Activated CD4-positive, alpha-beta T cell treated with anti-CD3 and anti-CD28 coated beads for 36 hours (primary cell): ENCODE data around the gene LRRIQ4. TPM values are rescaled to one million over a fixed set of nuclear protein-coding genes. Genes with fewer than 3 reads are reported as not detected.

Experiments used
- ATAC-seq: fragments of 200-7000 bp; cut with Tn5 transposase; one replicate; pipeline ENCODE4 v1.10.0; 2021; ENCODE audit warnings: mild to moderate bottlenecking, moderate library complexity
- CTCF ChIA-PET: fragments of 350-600 bp; sonication (Branson Sonifier 250); formaldehyde crosslinking; loops from one replicate; lab custom pipeline; 2021; ENCODE audit warnings: antibody characterized with exemption; lab: Charles Lee
- POLR2A ChIA-PET: fragments of 350-600 bp; sonication (Branson Sonifier 250); formaldehyde crosslinking; loops from one replicate; lab custom pipeline; 2021; ENCODE audit warnings: antibody characterized with exemption, inconsistent platforms; lab: Charles Lee
- DNase-seq: peaks from one replicate; pipeline ENCODE4 v3.0.0-alpha.2; 2020
- H3K27ac Mint-ChIP-seq: one replicate; pipeline ENCODE4 v1.8.0; 2021; ENCODE audit warnings: mixed read lengths
- H3K27me3 Mint-ChIP-seq: one replicate; pipeline ENCODE4 v1.8.0; 2021; ENCODE audit warnings: mixed read lengths
- H3K36me3 Mint-ChIP-seq: one replicate; pipeline ENCODE4 v1.8.0; 2021; ENCODE audit warnings: low read depth, mixed read lengths
- H3K4me1 Mint-ChIP-seq: one replicate; pipeline ENCODE4 v1.8.0; 2021; ENCODE audit warnings: mixed read lengths
- H3K4me3 Mint-ChIP-seq: one replicate; pipeline ENCODE4 v1.8.0; 2021; ENCODE audit warnings: mild to moderate bottlenecking, moderate library complexity, mixed read lengths
- H3K9me3 Mint-ChIP-seq: one replicate; pipeline ENCODE4 v1.8.0; 2021; ENCODE audit warnings: low read depth, mixed read lengths
- intact Hi-C, 2 experiments: fragments of 100-400 bp; cut with DNase I in 1 of 2; cut with micrococcal nuclease in 1 of 2; formaldehyde crosslinking; loops; one replicate each; pipeline versions ENCODE4 v1.14.2 to v1.15.1; 2022 to 2024; cut with DNase I, micrococcal nuclease
- total RNA-seq, 2 experiments: library from RNA; stranded (reverse); gene quantifications; one replicate each; pipeline ENCODE4 v1.2.3, GENCODE V29; 2021

Gene LRRIQ4
- total RNA-seq, 2 experiments from 2014 or later = 0.09 to 0.12 TPM

- CTCF ChIA-PET = interaction anchor here (0.6 to 1.6 kb wide), 6 partner anchors 19 to 554 kb away, joined by 3 to 7 read pairs (median 3); no protein-coding TSS in a partner anchor
- peak; percentile 35 for DNase-seq
Measured at GRCh38 chr3:169811631-169812331, 889 bp upstream of the LRRIQ4 start.

GRCh38 chr3:169813278-169813677 lies 608 bp downstream of the LRRIQ4 start:
- Mint-ChIP-seq H3K4me1 (peaks cover 27% of the 10 kb centered on the region), H3K36me3 (peaks cover 10% of the 10 kb centered on the region), H3K27ac (peak overlapping the region; percentile 82), H3K27me3 (peaks cover 4% of the 10 kb centered on the region), H3K4me3 (peak overlapping the region; percentile 77), H3K9me3 (peaks cover 13% of the 10 kb centered on the region)
- intact Hi-C loops = loop anchor here (1.0 to 5.0 kb wide), 9 partner anchors 41 to 368 kb away; partner anchors contain the start of genes SEC62 (in 2 of the 2), GPR160 (in 1 of the 2), PHC3 (in 1 of the 2) and TERC (in 1 of the 2)
- ATAC-seq (peak; percentile 2), DNase-seq (no peak)
- ChIA-PET CTCF (interaction anchor here (1.1 kb wide), 2 partner anchors 49 to 155 kb away, joined by 3 read pairs; no protein-coding TSS in a partner anchor), POLR2A (interaction anchor here (1.4 kb wide), 1 partner anchor 154 kb away, joined by 3 read pairs; no protein-coding TSS in a partner anchor)

More at GRCh38 chr3:169811631-169812331, 889 bp upstream of the LRRIQ4 start:
- Mint-ChIP-seq H3K36me3 (peaks cover 10% of the 10 kb centered on the region), H3K4me3 (peak overlapping the region; percentile 77), H3K27ac (no peak overlapping the region), H3K27me3 (peaks cover 2% of the 10 kb centered on the region), H3K4me1 (peaks cover 27% of the 10 kb centered on the region), H3K9me3 (peaks cover 13% of the 10 kb centered on the region)
- POLR2A ChIA-PET = no interaction called here
- intact Hi-C loops = loop anchor here (1.0 to 5.0 kb wide), 9 partner anchors 38 to 546 kb away; partner anchors contain the start of genes SEC62 (in 2 of the 2), GPR160 (in 1 of the 2), MYNN (in 1 of the 2) and PHC3 (in 1 of the 2)
- ATAC-seq = peak; percentile 3

GRCh38 chr3:169813757-169814517 lies 1.3 kb downstream of the LRRIQ4 start:
- peak; percentile 89 for DNase-seq
- ChIA-PET CTCF (interaction anchor here (0.6 to 1.6 kb wide), 2 partner anchors 40 to 1811 kb away, joined by 3 to 8 read pairs; partner anchors contain the start of gene MYNN), POLR2A (interaction anchor here (1.4 kb wide), 1 partner anchor 153 kb away, joined by 3 read pairs; no protein-coding TSS in a partner anchor)
- peak overlapping the region; percentile 82 for H3K27ac Mint-ChIP-seq
- peaks cover 6% of the 10 kb centered on the region for H3K27me3 Mint-ChIP-seq
- H3K36me3 Mint-ChIP-seq = peaks cover 10% of the 10 kb centered on the region
- peaks cover 13% of the 10 kb centered on the region for H3K9me3 Mint-ChIP-seq
- peaks cover 27% of the 10 kb centered on the region for H3K4me1 Mint-ChIP-seq
- peak overlapping the region; percentile 77 for H3K4me3 Mint-ChIP-seq
- ATAC-seq = peak; percentile 84
- intact Hi-C loops = loop anchor here (1.0 to 5.0 kb wide), 9 partner anchors 42 to 367 kb away; partner anchors contain the start of genes SEC62 (in 2 of the 2), GPR160 (in 1 of the 2), PHC3 (in 1 of the 2) and TERC (in 1 of the 2)

- Mint-ChIP-seq H3K4me3 (no peak overlapping the region), H3K4me1 (peaks cover 27% of the 10 kb centered on the region), H3K9me3 (peaks cover 13% of the 10 kb centered on the region), H3K27me3 (peaks cover 6% of the 10 kb centered on the region), H3K27ac (no peak overlapping the region), H3K36me3 (peaks cover 10% of the 10 kb centered on the region)
- DNase-seq = no peak
- ATAC-seq = no peak
- POLR2A ChIA-PET = no interaction called here
- intact Hi-C loops = no loop called here
- CTCF ChIA-PET = interaction anchor here (0.7 kb wide), 1 partner anchor 47 kb away, joined by 3 read pairs; no protein-coding TSS in a partner anchor
Measured at GRCh38 chr3:169815590-169816150, 3.0 kb downstream of the LRRIQ4 start.

- peaks cover 11% of the 10 kb centered on the region for H3K4me1 Mint-ChIP-seq
- intact Hi-C loops = no loop called here
- DNase-seq (no peak), ATAC-seq (no peak)
- no peak overlapping the region for H3K4me3 Mint-ChIP-seq
- peaks cover 13% of the 10 kb centered on the region for H3K27me3 Mint-ChIP-seq
- H3K27ac Mint-ChIP-seq = no peak overlapping the region
- H3K9me3 Mint-ChIP-seq = peaks cover 13% of the 10 kb centered on the region
- ChIA-PET POLR2A (no interaction called here), CTCF (no interaction called here)
- H3K36me3 Mint-ChIP-seq = peaks cover 10% of the 10 kb centered on the region
Measured at GRCh38 chr3:169818316-169818715, 5.6 kb downstream of the LRRIQ4 start.

GRCh38 chr3:169822091-169822490 lies 9.4 kb downstream of the LRRIQ4 start:
- peaks cover 14% of the 10 kb centered on the region for H3K27me3 Mint-ChIP-seq
- H3K36me3 Mint-ChIP-seq = no peaks in the 10 kb centered on the region
- H3K4me3 Mint-ChIP-seq = no peak overlapping the region
- intact Hi-C loops = no loop called here
- ChIA-PET POLR2A (interaction anchor here (0.7 kb wide), 1 partner anchor 328 kb away, joined by 3 read pairs; no protein-coding TSS in a partner anchor), CTCF (interaction anchor here (0.9 to 1.6 kb wide), 2 partner anchors 9 to 41 kb away, joined by 3 read pairs; no protein-coding TSS in a partner anchor)
- no peak for ATAC-seq
- H3K4me1 Mint-ChIP-seq = no peaks in the 10 kb centered on the region
- no peak overlapping the region for H3K27ac Mint-ChIP-seq
- H3K9me3 Mint-ChIP-seq = no peaks in the 10 kb centered on the region
- DNase-seq = no peak

- CTCF ChIA-PET = interaction anchor here (0.6 to 1.6 kb wide), 2 partner anchors 41 to 88 kb away, joined by 3 read pairs; no protein-coding TSS in a partner anchor
- intact Hi-C loops = no loop called here
- no peaks in the 10 kb centered on the region for H3K4me1 Mint-ChIP-seq
Measured at GRCh38 chr3:169822540-169822939, 9.9 kb downstream of the LRRIQ4 start.

GRCh38 chr3:169822983-169823382 lies 10.3 kb downstream of the LRRIQ4 start:
- Mint-ChIP-seq H3K4me1 (no peaks in the 10 kb centered on the region), H3K4me3 (no peak overlapping the region), H3K9me3 (no peaks in the 10 kb centered on the region), H3K27me3 (peaks cover 14% of the 10 kb centered on the region), H3K36me3 (no peaks in the 10 kb centered on the region), H3K27ac (no peak overlapping the region)
- DNase-seq (no peak), ATAC-seq (no peak)
- CTCF ChIA-PET = interaction anchor here (0.6 to 1.6 kb wide), 2 partner anchors 40 to 89 kb away, joined by 3 read pairs; no protein-coding TSS in a partner anchor
- intact Hi-C loops = no loop called here
- POLR2A ChIA-PET = interaction anchor here (0.5 kb wide), 1 partner anchor 16 kb away, joined by 3 read pairs; no protein-coding TSS in a partner anchor

More at GRCh38 chr3:169822540-169822939, 9.9 kb downstream of the LRRIQ4 start:
- POLR2A ChIA-PET = interaction anchor here (0.5 to 0.7 kb wide), 2 partner anchors 16 to 328 kb away, joined by 3 read pairs; no protein-coding TSS in a partner anchor
- H3K36me3 Mint-ChIP-seq = no peaks in the 10 kb centered on the region
- H3K27me3 Mint-ChIP-seq = peaks cover 14% of the 10 kb centered on the region
- no peaks in the 10 kb centered on the region for H3K9me3 Mint-ChIP-seq
- no peak for ATAC-seq
- no peak for DNase-seq
- no peak overlapping the region for H3K4me3 Mint-ChIP-seq
- H3K27ac Mint-ChIP-seq = no peak overlapping the region

- Mint-ChIP-seq H3K27me3 (peaks cover 10% of the 10 kb centered on the region), H3K4me3 (no peak overlapping the region), H3K27ac (no peak overlapping the region), H3K36me3 (no peaks in the 10 kb centered on the region), H3K9me3 (no peaks in the 10 kb centered on the region), H3K4me1 (no peaks in the 10 kb centered on the region)
- ChIA-PET CTCF (no interaction called here), POLR2A (no interaction called here)
- intact Hi-C loops = no loop called here
- DNase-seq = no peak
- ATAC-seq = no peak
Measured at GRCh38 chr3:169825316-169825715, 12.6 kb downstream of the LRRIQ4 start.

GRCh38 chr3:169827712-169828111 lies 15.0 kb downstream of the LRRIQ4 start:
- DNase-seq (no peak), ATAC-seq (no peak)
- Mint-ChIP-seq H3K36me3 (no peaks in the 10 kb centered on the region), H3K4me1 (no peaks in the 10 kb centered on the region), H3K27me3 (peaks cover 5% of the 10 kb centered on the region), H3K9me3 (no peaks in the 10 kb centered on the region), H3K4me3 (no peak overlapping the region), H3K27ac (no peak overlapping the region)
- ChIA-PET CTCF (no interaction called here), POLR2A (no interaction called here)
- intact Hi-C loops = no loop called here
